Retinal pigment epithelial cell (primary cell): Measurements from ENCODE around the gene CST7.

Source experiments
- DNase-seq: peaks from one replicate; pipeline ENCODE4 v3.0.0-alpha.2; 2010; ENCODE audit warnings: low read depth
- H3K4me3 ChIP-seq: 2 replicates; pipeline ENCODE4 v1.5.1; 2011; ENCODE audit warnings: mild to moderate bottlenecking, low read length, control low read depth, moderate library complexity
- CTCF ChIP-seq: conservative IDR thresholded peaks from 2 replicates; pipeline ENCODE4 v1.5.1; 2011; ENCODE audit warnings: low read depth, low read length, control low read depth, inconsistent platforms

The CST7 gene

DNA sequence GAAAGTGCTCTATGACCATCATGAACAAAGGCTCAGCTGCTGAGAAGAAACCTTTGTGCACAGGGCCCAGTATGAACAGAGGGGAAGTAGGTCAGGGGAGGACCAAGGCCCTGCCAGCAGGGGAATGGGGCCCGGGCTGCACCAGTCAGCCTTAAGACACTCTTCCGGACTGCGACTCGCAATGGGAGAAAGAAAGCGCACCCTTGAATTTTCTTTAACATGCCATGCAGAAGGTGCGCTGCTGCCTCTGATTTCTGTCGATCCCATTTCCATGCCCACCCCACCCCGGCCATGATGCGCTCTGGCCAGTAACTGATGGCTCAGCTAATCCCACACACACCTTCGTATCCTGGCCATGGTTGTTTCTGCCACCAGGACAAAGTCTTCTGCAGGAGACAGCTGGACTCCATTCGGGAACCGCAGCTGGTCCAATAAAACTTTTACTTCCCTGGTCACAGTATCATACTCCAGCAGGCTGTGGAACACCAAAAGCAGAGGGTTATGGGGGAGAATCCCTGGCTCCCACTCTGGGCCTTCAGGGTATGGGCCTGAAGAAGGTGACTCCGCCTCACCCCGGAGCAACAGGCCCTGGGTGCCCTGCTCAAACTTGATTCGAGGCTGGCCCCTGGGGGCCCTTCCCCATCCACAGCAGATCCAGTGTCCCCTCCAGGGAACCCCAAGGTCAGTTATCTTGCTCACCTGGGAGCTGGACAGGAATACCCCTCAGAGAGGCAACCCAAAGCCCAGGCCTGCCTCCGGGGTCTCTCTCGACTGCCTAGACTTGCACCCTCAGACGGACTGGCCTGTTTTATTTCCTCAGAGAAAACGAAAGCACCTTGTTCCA, 20.3 kb downstream of the CST7 start:
- DNase-seq = no peak
- no peak overlapping the region for H3K4me3 ChIP-seq
- no peak for TF ChIP-seq CTCF

DNA sequence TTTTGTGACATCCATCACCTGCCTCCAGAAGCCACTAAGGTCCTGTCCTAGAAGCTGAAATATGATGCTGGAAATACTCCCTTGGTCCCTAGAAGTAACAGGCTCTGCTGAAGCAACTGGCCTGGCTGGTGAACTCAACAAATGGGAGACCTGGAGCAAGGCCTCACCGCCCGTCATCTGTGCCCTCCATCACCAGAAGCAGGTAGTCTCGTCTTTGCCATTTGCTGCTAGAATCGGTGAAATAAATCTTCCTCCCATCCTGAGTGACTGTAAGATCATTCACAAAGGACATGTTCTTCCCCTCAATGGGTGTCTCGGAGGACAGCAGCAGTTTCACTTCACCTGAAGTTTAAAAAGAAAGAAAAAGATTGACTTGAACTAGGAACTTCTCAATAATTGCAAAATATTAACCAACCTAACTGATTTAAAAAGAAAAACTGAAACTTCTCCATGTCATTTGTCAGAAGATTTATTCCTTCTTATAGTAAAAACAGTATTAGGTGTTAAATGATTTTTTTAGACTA, 21.0 kb downstream of the CST7 start:
- TF ChIP-seq CTCF = no peak
- no peak overlapping the region for H3K4me3 ChIP-seq
- no peak for DNase-seq

GRCh38 chr20:24970754-24971153, 21.7 kb downstream of the CST7 start:
- no peak overlapping the region for H3K4me3 ChIP-seq
- no peak for DNase-seq
- TF ChIP-seq CTCF = no peak

- TF ChIP-seq CTCF = no peak
- no peak overlapping the region for H3K4me3 ChIP-seq
- no peak for DNase-seq
Measured at GRCh38 chr20:24971376-24972101, 22.5 kb downstream of the CST7 start.

- H3K4me3 ChIP-seq = no peak overlapping the region
- no peak for DNase-seq
- no peak for TF ChIP-seq CTCF
Measured at GRCh38 chr20:24972341-24972740, 23.3 kb downstream of the CST7 start.

- no peak overlapping the region for H3K4me3 ChIP-seq
- TF ChIP-seq CTCF = no peak
- no peak for DNase-seq
Measured at GRCh38 chr20:24977336-24977735, 28.3 kb downstream of the CST7 start.

DNA sequence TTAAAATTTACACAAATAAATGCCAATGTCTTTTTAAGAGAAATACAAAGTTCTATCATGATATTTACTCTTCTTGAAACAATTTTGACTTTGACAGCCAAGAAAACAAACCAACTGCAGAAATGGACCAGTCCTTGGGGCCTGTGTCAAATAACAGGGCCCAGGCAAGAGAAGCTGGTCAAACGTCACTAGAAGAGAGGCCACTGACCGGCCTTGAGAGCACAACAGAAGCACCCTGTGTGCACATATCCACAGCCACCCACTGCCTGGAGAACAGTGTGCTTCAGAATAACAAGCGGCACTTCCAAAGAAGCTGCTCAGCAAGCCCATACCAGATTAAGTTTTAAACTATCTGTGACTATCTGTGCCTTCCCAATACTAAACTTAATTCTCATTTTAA, 28.7 kb downstream of the CST7 start:
- DNase-seq = no peak
- no peak overlapping the region for H3K4me3 ChIP-seq
- TF ChIP-seq CTCF = no peak
